GM18870 (cell line): ENCODE results near the gene DNASE1L2.

Experiments used
- ATAC-seq: cut with Tn5 transposase; IDR thresholded peaks from one replicate; pipeline ENCODE4 v1.9.1; 2021; ENCODE audit warnings: moderate library complexity; ENCODE audit not compliant: unreplicated experiment

Gene DNASE1L2

GRCh38 chr16:2284001-2284770 lies 47.9 kb downstream of the DNASE1L2 start:
- ATAC-seq, result no peak

- no peak for ATAC-seq
Observed at GRCh38 chr16:2284797-2285576, 48.7 kb downstream of the DNASE1L2 start.

GRCh38 chr16:2285731-2286191 lies 49.5 kb downstream of the DNASE1L2 start:
- no peak for ATAC-seq

DNA sequence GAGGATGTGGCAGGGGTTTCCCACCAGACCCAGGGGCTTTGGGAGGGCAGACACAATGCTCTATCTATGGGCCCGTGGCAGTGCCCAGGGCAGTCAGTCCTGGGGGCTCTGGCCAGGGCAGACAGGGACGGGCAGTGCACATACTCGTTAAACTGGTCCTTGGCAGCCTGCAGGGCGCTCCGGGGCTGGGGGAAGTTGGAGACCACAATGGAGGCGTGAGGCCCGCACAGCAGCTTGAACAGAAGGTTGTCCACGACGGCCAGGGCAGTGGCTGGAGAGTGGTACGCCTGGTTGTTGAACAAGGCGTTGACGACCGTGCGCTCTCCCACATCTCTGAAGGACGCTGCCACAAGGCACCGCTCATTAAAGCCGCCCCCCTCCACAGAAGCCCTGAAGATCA lies 50.3 kb downstream of the DNASE1L2 start:
- no peak for ATAC-seq

DNA sequence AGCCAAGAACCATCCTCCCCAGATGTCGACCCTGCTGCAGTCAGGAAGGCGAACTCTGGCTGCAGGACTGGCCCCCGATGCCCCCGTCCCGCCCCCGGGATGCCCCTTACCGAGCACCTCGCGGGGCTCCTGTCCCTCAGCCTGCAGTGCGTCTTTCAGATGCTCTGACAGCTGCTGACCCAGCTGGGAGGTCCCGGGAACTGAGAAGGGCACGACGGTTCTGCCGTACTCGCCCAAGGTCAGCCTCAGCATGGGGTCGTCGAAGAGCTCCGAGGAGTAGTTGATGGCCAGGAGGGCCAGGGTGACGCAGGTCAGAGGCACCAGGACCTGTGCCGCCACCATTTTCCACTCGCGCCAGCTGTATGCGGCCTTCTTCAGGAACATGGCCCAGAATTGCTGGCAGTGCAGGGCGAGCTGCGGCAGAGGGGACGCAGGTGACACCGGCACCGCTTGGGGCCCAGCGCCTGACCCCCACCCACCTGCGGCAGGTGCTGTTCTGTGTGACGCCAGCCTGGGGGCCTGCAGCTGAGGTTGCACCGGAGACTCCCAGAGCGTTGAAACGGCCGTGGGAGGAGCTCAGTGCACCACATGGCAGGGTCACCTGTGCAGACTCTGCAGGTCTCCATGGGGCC lies 51.8 kb downstream of the DNASE1L2 start:
- ATAC-seq, result no peak
